HepG2 (cell line): ENCODE data around the gene SLC23A3. TPM values are rescaled to one million over a fixed set of nuclear protein-coding genes. Genes with fewer than 3 reads are reported as not detected.

ENCODE experiments used
- CBX1 ChIP-seq: IDR thresholded peaks from one replicate; pipeline ENCODE4 v1.6.1; 2016; ENCODE audit warnings: antibody characterized with exemption, low read depth
- CEBPG ChIP-seq: IDR thresholded peaks from 2 replicates; pipeline ENCODE4 v1.6.1; 2016
- CSRNP2 ChIP-seq: sonication (generic); formaldehyde crosslinking; conservative IDR thresholded peaks from 2 replicates; pipeline ENCODE4 v1.8.0; 2022; ENCODE audit warnings: low read depth, missing genetic modification reagents
- DR1 ChIP-seq: sonication (generic); formaldehyde crosslinking; IDR thresholded peaks from 2 replicates; pipeline ENCODE4 v1.8.0; 2021; ENCODE audit warnings: mild to moderate bottlenecking, missing genetic modification reagents, inconsistent platforms
- EED ChIP-seq: sonication (generic); formaldehyde crosslinking; IDR thresholded peaks from 2 replicates; pipeline ENCODE4 v1.5.0; 2020; ENCODE audit warnings: mild to moderate bottlenecking, missing genetic modification reagents
- ETV6 ChIP-seq: sonication (generic); formaldehyde crosslinking; conservative IDR thresholded peaks from 2 replicates; pipeline ENCODE4 v1.4.0; 2020; ENCODE audit warnings: missing genetic modification reagents
- HES4 ChIP-seq: sonication (generic); formaldehyde crosslinking; IDR thresholded peaks from 2 replicates; pipeline ENCODE4 v1.9.0; 2021; ENCODE audit warnings: mild to moderate bottlenecking, missing genetic modification reagents, borderline replicate concordance
- HMG20A ChIP-seq: IDR thresholded peaks from 2 replicates; pipeline ENCODE4 v1.6.1; 2016; ENCODE audit warnings: borderline replicate concordance
- IRF9 ChIP-seq: sonication (generic); formaldehyde crosslinking; IDR thresholded peaks from 2 replicates; pipeline ENCODE4 v1.8.0; 2022; ENCODE audit warnings: missing genetic modification reagents, mild to moderate bottlenecking, borderline replicate concordance
- KAT8 ChIP-seq: IDR thresholded peaks from 2 replicates; pipeline ENCODE4 v1.6.1; 2016; ENCODE audit warnings: missing genetic modification reagents, missing compliant biosample characterization
- KLF16 ChIP-seq, 2 experiments: sonication (generic) in 1 of 2; formaldehyde crosslinking in 1 of 2; IDR thresholded peaks; 2 replicates each; pipeline versions ENCODE4 v1.6.1 to v1.8.0; 2016 to 2023; ENCODE audit warnings: missing genetic modification reagents in 2 of 2, missing compliant biosample characterization in 1 of 2
- MED13 ChIP-seq: sonication (generic); formaldehyde crosslinking; IDR thresholded peaks from 2 replicates; pipeline ENCODE4 v1.5.0; 2020; ENCODE audit warnings: missing genetic modification reagents
- NFRKB ChIP-seq: fragments of 450-650 bp; IDR thresholded peaks from 2 replicates; pipeline ENCODE4 v1.6.1; 2017
- NFYB ChIP-seq: sonication (generic); formaldehyde crosslinking; IDR thresholded peaks from 2 replicates; pipeline ENCODE4 v1.4.0; 2020; ENCODE audit warnings: missing genetic modification reagents
- NR2F1 ChIP-seq, 2 experiments: fragments of 450-650 bp in 1 of 2; formaldehyde crosslinking in 1 of 2; IDR thresholded peaks; 2 replicates each; pipeline versions ENCODE4 v1.5.0 to v1.6.1; 2016 to 2020; ENCODE audit warnings: mild to moderate bottlenecking in 1 of 2, missing compliant biosample characterization in 1 of 2, missing genetic modification reagents in 1 of 2, moderate library complexity in 1 of 2
- PAF1 ChIP-seq: IDR thresholded peaks from 2 replicates; pipeline ENCODE4 v1.6.1; 2016; ENCODE audit warnings: missing genetic modification reagents, missing compliant biosample characterization
- RFX3 ChIP-seq: IDR thresholded peaks from 2 replicates; pipeline ENCODE4 v1.6.1; 2016; ENCODE audit warnings: missing biosample characterization, missing genetic modification reagents
- SIX4 ChIP-seq: sonication (generic); formaldehyde crosslinking; IDR thresholded peaks from 2 replicates; pipeline ENCODE4 v1.4.0; 2020; ENCODE audit warnings: missing genetic modification reagents
- SMC3 ChIP-seq: IDR thresholded peaks from 2 replicates; pipeline ENCODE4 v1.6.1; 2011; ENCODE audit warnings: low read length, improper control_type of control experiment
- TAF1 ChIP-seq: sonication (generic); formaldehyde crosslinking; IDR thresholded peaks from 2 replicates; pipeline ENCODE4 v1.4.0; 2020; ENCODE audit warnings: missing genetic modification reagents
- TSC22D2 ChIP-seq: sonication (generic); formaldehyde crosslinking; IDR thresholded peaks from 2 replicates; pipeline ENCODE4 v1.5.1; 2020; ENCODE audit warnings: missing genetic modification reagents, mild to moderate bottlenecking, borderline replicate concordance
- ZNF101 ChIP-seq: sonication (generic); formaldehyde crosslinking; IDR thresholded peaks from 2 replicates; pipeline ENCODE4 v1.4.0; 2020; ENCODE audit warnings: mild to moderate bottlenecking, low read depth, missing genetic modification reagents, borderline replicate concordance
- ZNF17 ChIP-seq: sonication (generic); formaldehyde crosslinking; IDR thresholded peaks from 2 replicates; pipeline ENCODE4 v1.5.0; 2020; ENCODE audit warnings: mild to moderate bottlenecking, missing genetic modification reagents
- ZNF225 ChIP-seq: sonication (generic); formaldehyde crosslinking; IDR thresholded peaks from 2 replicates; pipeline ENCODE4 v1.4.0; 2020; ENCODE audit warnings: mild to moderate bottlenecking, missing genetic modification reagents
- ZNF30 ChIP-seq: sonication (generic); formaldehyde crosslinking; IDR thresholded peaks from 2 replicates; pipeline ENCODE4 v1.5.0; 2020; ENCODE audit warnings: mild to moderate bottlenecking, missing genetic modification reagents
- ZSCAN30 ChIP-seq: sonication (generic); formaldehyde crosslinking; IDR thresholded peaks from 2 replicates; pipeline ENCODE4 v1.5.0; 2020; ENCODE audit warnings: mild to moderate bottlenecking, missing genetic modification reagents
- ZZZ3 ChIP-seq: sonication (generic); formaldehyde crosslinking; IDR thresholded peaks from 2 replicates; pipeline ENCODE4 v1.4.0; 2020; ENCODE audit warnings: missing genetic modification reagents, mild to moderate bottlenecking, borderline replicate concordance
- polyA plus RNA-seq, 8 experiments: library from polyadenylated mRNA; depleted of rRNA in 3 of 8; stranded (reverse) in 7 of 8; unstranded in 1 of 8; fragments of >200 nt; fragmentation: Illumina TruSeq in 4 of 8; extraction: Trizol in 4 of 8; gene quantifications; 2 replicates each; pipeline versions ENCODE4 v1.2.1 to v1.2.3, GENCODE V29; 2011 to 2016; ENCODE audit warnings: low read depth in 4 of 8, missing spikeins in 1 of 8, mixed read lengths in 1 of 8; ENCODE audit not compliant: insufficient read depth in 1 of 8
- total RNA-seq, 5 experiments: library from RNA; depleted of rRNA; stranded (reverse); fragments of >200 nt; fragmentation: Illumina TruSeq; extraction: Trizol; gene quantifications; 2 replicates each; pipeline ENCODE4 v1.2.3, GENCODE V29; 2016; ENCODE audit warnings: low read depth in 1 of 5
- TF ChIP-seq, protein P1 (sequence below): sonication (generic); formaldehyde crosslinking; IDR thresholded peaks from 2 replicates; pipeline ENCODE4 v1.4.0; 2020; ENCODE audit warnings: missing genetic modification reagents, borderline replicate concordance

Gene SLC23A3
- total and polyA plus RNA-seq, 2 of the 13 experiments (the other 11 are each of a cell fraction or from before 2014, with no cell fraction given), result 0.38 to 0.78 TPM

DNA sequence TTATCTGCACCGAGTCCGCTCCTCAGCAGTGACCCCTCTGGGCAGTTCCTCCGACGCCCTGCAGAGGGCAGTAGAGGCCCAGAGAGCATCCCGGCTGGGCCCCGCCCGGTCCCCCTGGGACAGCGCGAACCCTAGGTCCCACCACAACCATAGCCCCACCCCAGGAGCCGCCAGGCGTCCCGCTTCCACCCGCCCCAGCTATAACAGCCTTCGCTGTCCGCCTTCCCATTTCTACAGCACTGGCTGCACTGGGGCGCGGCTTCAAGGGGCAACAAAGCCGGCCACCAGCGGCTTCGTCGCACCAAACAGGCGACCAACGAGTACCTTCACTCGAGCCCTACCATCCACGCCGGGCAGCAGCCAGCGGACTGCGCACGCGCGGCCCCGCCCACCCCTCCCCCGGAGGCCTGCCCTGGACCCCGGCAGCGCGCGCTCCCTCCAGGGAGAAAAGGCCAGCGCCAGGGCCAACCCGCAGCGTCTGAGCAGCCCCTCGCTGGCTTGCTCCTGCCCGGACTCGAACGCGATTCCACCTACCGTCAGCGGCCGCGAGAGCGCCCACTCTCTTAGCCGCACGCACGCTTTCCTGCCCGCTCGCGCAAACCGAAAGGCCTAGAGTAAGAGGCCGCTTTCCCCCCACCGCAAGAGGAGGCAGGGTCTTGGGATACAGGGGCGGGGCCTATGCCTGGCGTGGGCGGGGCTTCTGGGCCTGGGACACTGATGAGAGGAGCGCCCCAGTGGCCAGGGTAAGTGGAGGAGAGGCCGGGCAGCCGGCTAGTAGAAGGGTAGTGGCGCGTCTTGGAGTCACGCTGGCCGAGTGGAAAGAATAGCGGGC, 9.4 kb downstream of the SLC23A3 start, which contains the start of gene NHEJ1 (continued):
- TF ChIP-seq ETV6 (no peak; the same call in 1 of the 2 replicates), CSRNP2 (CRISPR knock-in tag) (0 out of 2 replicates have a peak, but pooled peaks have one; percentile 74), ZNF225 (CRISPR knock-in tag) (peak; percentile 98), RFX3 (CRISPR knock-in tag) (no peak; the same call in 1 of the 2 replicates), ZNF30 (CRISPR knock-in tag) (0 out of 2 replicates have a peak, but pooled peaks have one; percentile 43), EED (CRISPR knock-in tag) (peak; percentile 98), TAF1 (CRISPR knock-in tag) (peak; percentile 86), IRF9 (CRISPR knock-in tag) (peak; percentile 95; the same call in 1 of the 2 replicates), CEBPG (CRISPR knock-in tag) (no peak), ZNF101 (CRISPR knock-in tag) (no peak), ZNF17 (CRISPR knock-in tag) (no peak), CBX1 (peak; percentile 30), MED13 (CRISPR knock-in tag) (peak; percentile 87), ZZZ3 (CRISPR knock-in tag) (no peak; the same call in 1 of the 2 replicates), ZSCAN30 (CRISPR knock-in tag) (no peak), HES4 (CRISPR knock-in tag) (peak; percentile 93), NR2F1 (CRISPR knock-in tag; IDR thresholded peaks at IDR 0.05) (0 out of 4 replicates have a peak, but pooled peaks of 1 of the 2 experiments have one; percentile 15), NFYB (CRISPR knock-in tag) (no peak), SIX4 (CRISPR knock-in tag) (peak; percentile 3; the same call in 1 of the 2 replicates), PAF1 (CRISPR knock-in tag) (no peak), SMC3 (peak; percentile 73; the same call in 1 of the 2 replicates), TSC22D2 (CRISPR knock-in tag) (peak; percentile 20; the same call in 1 of the 2 replicates), DR1 (CRISPR knock-in tag) (peak; percentile 80), NFRKB (no peak), KLF16 (CRISPR knock-in tag; IDR thresholded peaks at IDR 0.05) (peak in 1 of 2 experiments; percentile 94; a peak in 2 of 4 replicates), KAT8 (CRISPR knock-in tag) (peak; percentile 93), HMG20A (CRISPR knock-in tag) (no peak)
- TF ChIP-seq, protein P1, sequence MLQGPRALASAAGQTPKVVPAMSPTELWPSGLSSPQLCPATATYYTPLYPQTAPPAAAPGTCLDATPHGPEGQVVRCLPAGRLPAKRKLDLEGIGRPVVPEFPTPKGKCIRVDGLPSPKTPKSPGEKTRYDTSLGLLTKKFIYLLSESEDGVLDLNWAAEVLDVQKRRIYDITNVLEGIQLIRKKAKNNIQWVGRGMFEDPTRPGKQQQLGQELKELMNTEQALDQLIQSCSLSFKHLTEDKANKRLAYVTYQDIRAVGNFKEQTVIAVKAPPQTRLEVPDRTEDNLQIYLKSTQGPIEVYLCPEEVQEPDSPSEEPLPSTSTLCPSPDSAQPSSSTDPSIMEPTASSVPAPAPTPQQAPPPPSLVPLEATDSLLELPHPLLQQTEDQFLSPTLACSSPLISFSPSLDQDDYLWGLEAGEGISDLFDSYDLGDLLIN, result peak; percentile 72; the same call in 1 of the 2 replicates
